K562 (cell line): ENCODE measurements around the gene FBLIM1. TPM values are rescaled to one million over a fixed set of nuclear protein-coding genes. Genes with fewer than 3 reads are reported as not detected.

Source experiments
- CREB3 ChIP-seq: fragments of 450-650 bp; conservative IDR thresholded peaks from 2 replicates; pipeline ENCODE4 v1.6.1; 2016; ENCODE audit warnings: missing genetic modification characterization, low read depth, mild to moderate bottlenecking, missing compliant biosample characterization, moderate library complexity
- EWSR1 ChIP-seq: fragments of 450-650 bp; IDR thresholded peaks from 2 replicates; pipeline ENCODE4 v1.6.1; 2018; ENCODE audit warnings: borderline replicate concordance, mild to moderate bottlenecking, low read depth, moderate library complexity; ENCODE audit not compliant: partially characterized antibody
- GABPB2 ChIP-seq: fragments of 250-450 bp; sonication (Bioruptor Pico); conservative IDR thresholded peaks from 2 replicates; pipeline ENCODE4 v1.5.1; 2021; ENCODE audit warnings: mild to moderate bottlenecking
- HDGF ChIP-seq: fragments of 450-650 bp; IDR thresholded peaks from 2 replicates; pipeline ENCODE4 v1.6.1; 2016
- MAZ ChIP-seq, 2 experiments: fragments of 450-650 bp in 1 of 2; sonication (generic) in 1 of 2; formaldehyde crosslinking; IDR thresholded peaks in 1 of 2; conservative IDR thresholded peaks in 1 of 2; 2 replicates each; pipeline versions ENCODE4 v1.4.0 to v1.5.0; 2020; ENCODE audit warnings: mild to moderate bottlenecking in 1 of 2, missing genetic modification reagents in 1 of 2
- MEF2D ChIP-seq: conservative IDR thresholded peaks from 2 replicates; pipeline ENCODE4 v1.6.1; 2016; ENCODE audit warnings: low read depth, missing genetic modification characterization, missing compliant biosample characterization
- MGA ChIP-seq: fragments of 450-650 bp; IDR thresholded peaks from 2 replicates; pipeline ENCODE4 v1.6.1; 2016; ENCODE audit warnings: mild to moderate bottlenecking, moderate library complexity
- POLR3A ChIP-seq: IDR thresholded peaks from 2 replicates; pipeline ENCODE4 v1.6.1; 2011; ENCODE audit warnings: borderline replicate concordance, mild to moderate bottlenecking, moderate library complexity; ENCODE audit not compliant: insufficient read length, insufficient read depth; ENCODE audit errors: extremely low read depth
- SETDB1 ChIP-seq: IDR thresholded peaks from one replicate; pipeline ENCODE4 v1.6.1; 2012; ENCODE audit warnings: low read length, control low read depth, inconsistent platforms
- SMAD1 ChIP-seq: fragments of 150-350 bp; IDR thresholded peaks from 2 replicates; pipeline ENCODE4 v1.6.1; 2014; ENCODE audit warnings: low read length, low read depth; ENCODE audit not compliant: partially characterized antibody
- SOX6 ChIP-seq: fragments of 450-650 bp; IDR thresholded peaks from 2 replicates; pipeline ENCODE4 v1.6.1; 2014; ENCODE audit warnings: mild to moderate bottlenecking
- TCFL5 ChIP-seq: fragments of 250-450 bp; sonication (Bioruptor Pico); conservative IDR thresholded peaks from 2 replicates; pipeline ENCODE4 v1.6.1; 2021; ENCODE audit warnings: mild to moderate bottlenecking, moderate library complexity, matching md5 sums
- ZNF239 ChIP-seq: fragments of 250-450 bp; sonication (Bioruptor Pico); IDR thresholded peaks from 2 replicates; pipeline ENCODE4 v1.4.0; 2020; ENCODE audit warnings: mild to moderate bottlenecking
- ZNF583 ChIP-seq: fragments of 250-450 bp; sonication (Bioruptor Pico); IDR thresholded peaks from 2 replicates; pipeline ENCODE4 v1.4.0; 2020
- polyA plus RNA-seq, 8 experiments: library from polyadenylated mRNA; depleted of rRNA in 4 of 8; stranded (reverse) in 5 of 8; unstranded in 3 of 8; fragments of >200 nt; fragmentation: Nextera tagmentation in 2 of 8; fragmentation: Illumina TruSeq in 1 of 8; extraction: Ambion mirVana in 2 of 8; extraction: Trizol in 1 of 8; gene quantifications; 2 replicates each; pipeline versions ENCODE4 v1.2.1 to v1.2.3, GENCODE V29; 2011 to 2014; ENCODE audit warnings: inconsistent platforms in 1 of 8, missing spikeins in 1 of 8
- total RNA-seq, 7 experiments: library from RNA; depleted of rRNA in 6 of 7; stranded (reverse); fragments of >200 nt in 6 of 7; fragmentation: Illumina TruSeq in 2 of 7; extraction: Trizol in 2 of 7; gene quantifications; 2 replicates each; pipeline versions ENCODE4 v1.2.1 to v1.2.3, GENCODE V29; 2011 to 2021; ENCODE audit warnings: low replicate concordance in 1 of 7

FBLIM1 gene
- total and polyA plus RNA-seq, 9 of the 15 experiments (the other 6 are each of a cell fraction or from before 2014, with no cell fraction given): 0.14 to 0.24 TPM; not detected in 7

GRCh38 chr1:15835741-15836510, 77.3 kb downstream of the FBLIM1 start (continued):
- peak; percentile 92 for TF ChIP-seq SOX6
- TF ChIP-seq ZNF583 (CRISPR knock-in tag): peak; percentile 74
- TF ChIP-seq ZNF239 (CRISPR knock-in tag): peak; percentile 72
- TF ChIP-seq SMAD1: peak; percentile 81
- peak; percentile 83 for TF ChIP-seq CREB3 (tag)
- TF ChIP-seq HDGF: no peak
- TF ChIP-seq MEF2D: peak; percentile 39; the same call in 1 of the 2 replicates
- TF ChIP-seq POLR3A: no peak
- TF ChIP-seq TCFL5 (CRISPR knock-in tag): no peak; the same call in 1 of the 2 replicates
- TF ChIP-seq MGA: peak; percentile 94
- 0 out of 2 replicates have a peak, but pooled peaks have one; percentile 52 for TF ChIP-seq GABPB2 (CRISPR knock-in tag)
- TF ChIP-seq EWSR1: no peak
- TF ChIP-seq MAZ (CRISPR knock-in tag; conservative IDR thresholded peaks at IDR 0.05 in 1 of 2, IDR thresholded peaks at IDR 0.05 in 1 of 2): peak; percentile 89 to 94
- no peak for TF ChIP-seq SETDB1
